ENCODE data around the gene MDH1B. TPM values are rescaled to one million over a fixed set of nuclear protein-coding genes. Genes with fewer than 3 reads are reported as not detected.
"Not testable (repeated sequence)": the region's sequence is repeated elsewhere in the genome, so short reads cannot be mapped to it uniquely, and the experiment has no call there.

The MDH1B gene
- total RNA-seq, 6 donors from 2014 or later: 0.43 to 12.7 (median 2.9) TPM

DNA sequence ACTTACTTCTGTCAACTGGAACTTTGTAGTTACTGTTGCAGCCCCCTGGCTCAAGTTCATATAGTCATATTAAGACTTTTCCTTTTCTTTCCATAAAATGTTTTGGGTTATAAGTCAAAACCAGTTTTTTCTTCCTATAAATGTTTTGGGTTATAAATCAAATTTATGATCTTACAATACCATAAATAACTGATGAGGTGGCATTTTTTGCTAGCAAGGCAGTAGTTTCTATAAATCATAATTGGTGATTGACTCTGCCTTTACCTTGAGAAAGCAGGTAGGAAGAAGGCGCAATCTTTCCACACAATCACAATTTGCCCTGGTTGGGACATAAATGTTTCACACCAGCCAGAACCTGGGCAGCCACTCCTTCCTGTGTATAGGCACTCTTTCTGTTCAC lies 41.8 kb downstream of the MDH1B start:
- H3K9me3 ChIP-seq: no peaks in the 10 kb centered on the region
- TF ChIP-seq EP300 (IDR thresholded peaks at IDR 0.05) (no peak), POLR2AphosphoS5 (IDR thresholded peaks at IDR 0.05) (no peak), POLR2A (IDR thresholded peaks at IDR 0.05) (no peak)
- TF ChIP-seq, protein P1, sequence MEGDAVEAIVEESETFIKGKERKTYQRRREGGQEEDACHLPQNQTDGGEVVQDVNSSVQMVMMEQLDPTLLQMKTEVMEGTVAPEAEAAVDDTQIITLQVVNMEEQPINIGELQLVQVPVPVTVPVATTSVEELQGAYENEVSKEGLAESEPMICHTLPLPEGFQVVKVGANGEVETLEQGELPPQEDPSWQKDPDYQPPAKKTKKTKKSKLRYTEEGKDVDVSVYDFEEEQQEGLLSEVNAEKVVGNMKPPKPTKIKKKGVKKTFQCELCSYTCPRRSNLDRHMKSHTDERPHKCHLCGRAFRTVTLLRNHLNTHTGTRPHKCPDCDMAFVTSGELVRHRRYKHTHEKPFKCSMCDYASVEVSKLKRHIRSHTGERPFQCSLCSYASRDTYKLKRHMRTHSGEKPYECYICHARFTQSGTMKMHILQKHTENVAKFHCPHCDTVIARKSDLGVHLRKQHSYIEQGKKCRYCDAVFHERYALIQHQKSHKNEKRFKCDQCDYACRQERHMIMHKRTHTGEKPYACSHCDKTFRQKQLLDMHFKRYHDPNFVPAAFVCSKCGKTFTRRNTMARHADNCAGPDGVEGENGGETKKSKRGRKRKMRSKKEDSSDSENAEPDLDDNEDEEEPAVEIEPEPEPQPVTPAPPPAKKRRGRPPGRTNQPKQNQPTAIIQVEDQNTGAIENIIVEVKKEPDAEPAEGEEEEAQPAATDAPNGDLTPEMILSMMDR (IDR thresholded peaks at IDR 0.05): no peak
- H3K4me3 ChIP-seq: no peak overlapping the region
- DNase-seq (no peak), ATAC-seq (ENCODE audit: low FRiP score in 2 of 2) (no peak)
- 88 to 93% methylated on average over 1 of the region's 1 CpG for WGBS, 2 donors
- H3K36me3 ChIP-seq: no peaks in the 10 kb centered on the region
- H3K27ac ChIP-seq: no peak overlapping the region
- no peaks in the 10 kb centered on the region for H3K27me3 ChIP-seq
- H3K4me1 ChIP-seq: no peaks in the 10 kb centered on the region

DNA sequence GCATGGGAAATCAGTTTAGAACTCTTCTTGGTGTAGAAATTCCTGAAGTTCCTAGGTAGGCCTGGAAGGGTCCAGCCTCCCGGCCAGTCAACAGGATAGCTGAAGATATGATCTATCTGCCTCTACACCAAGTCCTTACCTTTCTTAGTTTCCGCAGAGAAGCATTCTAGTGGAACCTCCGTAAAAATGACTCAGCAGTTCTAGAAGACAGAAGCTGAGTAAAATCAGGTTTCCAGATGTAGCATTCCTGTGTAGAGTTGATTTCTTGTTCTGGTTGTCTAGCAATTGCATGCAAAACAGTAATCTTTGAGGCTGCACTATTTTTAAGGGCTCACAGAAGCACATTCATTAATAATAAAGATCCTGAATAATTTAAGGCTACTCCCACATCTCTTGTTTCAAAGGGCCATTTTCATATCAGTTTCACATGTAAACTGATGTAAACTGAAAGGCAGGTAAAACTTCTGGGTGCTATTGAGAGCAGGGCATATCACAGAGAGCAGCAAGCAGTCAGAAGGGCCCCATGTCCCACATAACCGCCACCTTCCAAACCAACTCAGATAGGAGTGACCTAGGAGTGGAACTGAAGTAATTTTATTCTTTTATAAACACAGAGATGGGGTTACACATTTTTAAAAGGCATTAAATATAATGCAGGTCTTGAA lies 43.7 kb downstream of the MDH1B start:
- ATAC-seq (ENCODE audit: low FRiP score in 2 of 2): no peak
- Histone ChIP-seq H3K9me3 (no peaks in the 10 kb centered on the region), H3K4me1 (no peaks in the 10 kb centered on the region), H3K36me3 (no peaks in the 10 kb centered on the region), H3K4me3 (no peak overlapping the region), H3K27ac (no peak overlapping the region), H3K27me3 (no peaks in the 10 kb centered on the region)
- WGBS, 2 donors: 67 to 74% methylated on average over 4 of the region's 4 CpGs
- TF ChIP-seq POLR2AphosphoS5 (IDR thresholded peaks at IDR 0.05) (no peak), POLR2A (IDR thresholded peaks at IDR 0.05) (no peak), EP300 (IDR thresholded peaks at IDR 0.05) (no peak)
- TF ChIP-seq, protein P1 (IDR thresholded peaks at IDR 0.05): no peak
- no peak for DNase-seq

DNA sequence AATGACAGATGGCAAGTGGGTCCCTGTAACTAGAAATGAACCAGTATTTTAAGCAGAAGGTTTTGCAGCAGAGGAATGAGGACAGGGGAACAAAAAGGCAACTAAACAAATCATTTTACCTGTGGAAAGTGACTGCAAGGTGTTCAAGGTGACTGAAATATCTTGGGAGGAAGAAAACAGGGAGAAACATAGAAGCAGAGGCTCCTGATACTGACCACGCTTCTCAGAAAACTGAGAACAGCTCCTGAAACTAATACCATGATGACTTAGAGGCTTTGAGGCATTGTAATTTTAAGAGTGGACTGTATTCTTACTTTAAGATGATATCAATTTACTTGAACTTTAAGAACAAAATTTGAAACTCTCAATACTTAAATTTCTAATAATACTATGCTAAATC lies 46.8 kb downstream of the MDH1B start, which contains the start of gene DYTN:
Gene DYTN, minus strand, starts transcription at position 101 of the 400 bp plus-strand sequence. CDS start 117 bp downstream, outside the sequence.
- Histone ChIP-seq H3K36me3 (no peaks in the 10 kb centered on the region), H3K4me1 (no peaks in the 10 kb centered on the region), H3K4me3 (no peak within 1 kb of the TSS), H3K27ac (no peak within 1 kb of the TSS), H3K9me3 (no peaks in the 10 kb centered on the region), H3K27me3 (no peaks in the 10 kb centered on the region)
- TF ChIP-seq EP300 (IDR thresholded peaks at IDR 0.05) (no peak), POLR2AphosphoS5 (IDR thresholded peaks at IDR 0.05) (no peak), POLR2A (IDR thresholded peaks at IDR 0.05) (no peak)
- TF ChIP-seq, protein P1 (IDR thresholded peaks at IDR 0.05): no peak
- 69 to 75% methylated on average over 1 of the region's 1 CpG for WGBS, 2 donors
- no peak for ATAC-seq (ENCODE audit: low FRiP score in 2 of 2)
- DNase-seq: no peak

DNA sequence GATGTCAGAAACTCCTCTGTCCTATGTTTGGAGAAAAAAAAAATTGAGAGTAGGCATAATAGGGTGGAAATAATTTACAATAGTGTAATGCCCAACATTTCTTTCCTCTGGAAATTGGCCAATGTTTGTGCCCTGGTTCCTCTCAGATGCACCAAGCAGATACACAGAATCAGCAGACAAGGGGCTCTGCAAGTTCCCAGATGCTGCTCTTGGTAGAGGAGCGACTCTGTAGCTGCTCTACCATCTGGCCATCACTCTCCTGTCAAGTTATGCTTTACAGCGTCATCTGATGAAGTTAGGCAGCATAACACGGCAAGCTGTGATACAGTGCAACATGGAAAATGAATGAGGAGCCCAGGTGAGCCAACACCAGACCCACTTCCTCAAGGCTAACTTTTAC lies 48.5 kb downstream of the MDH1B start:
- H3K36me3 ChIP-seq: no peaks in the 10 kb centered on the region
- no peak overlapping the region for H3K4me3 ChIP-seq
- H3K27me3 ChIP-seq: no peaks in the 10 kb centered on the region
- no peaks in the 10 kb centered on the region for H3K4me1 ChIP-seq
- H3K9me3 ChIP-seq: no peaks in the 10 kb centered on the region
- WGBS, 2 donors: 58 to 88% methylated on average over 3 of the region's 3 CpGs
- ATAC-seq (ENCODE audit: low FRiP score in 2 of 2): no peak
- DNase-seq: no peak
- no peak overlapping the region for H3K27ac ChIP-seq
- TF ChIP-seq POLR2A (IDR thresholded peaks at IDR 0.05) (no peak), EP300 (IDR thresholded peaks at IDR 0.05) (no peak), POLR2AphosphoS5 (IDR thresholded peaks at IDR 0.05) (no peak)
- TF ChIP-seq, protein P1 (IDR thresholded peaks at IDR 0.05): no peak

DNA sequence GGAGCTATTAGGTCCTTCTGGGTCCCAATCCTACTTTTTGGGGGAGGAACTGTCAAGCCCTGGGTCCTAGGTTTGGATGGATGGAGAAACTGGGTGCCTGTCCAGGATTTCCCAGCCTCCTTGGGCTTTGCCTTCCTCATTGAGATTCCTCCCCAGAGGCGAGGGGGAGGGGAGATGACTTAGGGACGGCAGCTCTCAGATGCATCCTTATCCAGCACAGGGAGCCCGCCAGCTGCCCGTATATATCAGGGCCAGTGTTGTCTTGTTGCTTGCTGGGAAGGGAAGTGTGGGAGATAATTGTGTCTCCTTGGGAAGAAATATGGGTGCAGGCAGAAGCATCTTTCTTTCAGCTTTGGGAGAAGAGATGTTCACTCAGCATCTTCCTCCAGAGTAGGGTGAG lies 49.9 kb downstream of the MDH1B start:
- H3K9me3 ChIP-seq; H3K4me3 ChIP-seq; ATAC-seq (ENCODE audit: low FRiP score in 2 of 2); H3K27me3 ChIP-seq; H3K4me1 ChIP-seq; DNase-seq; H3K36me3 ChIP-seq; H3K27ac ChIP-seq: not testable (repeated sequence)
- WGBS, 2 donors: 54 to 70% methylated on average over 4 of the region's 4 CpGs
